SK-N-SH treated with all-trans-retinoic acid at 6 μM for 48 hours (cell line): Measurements from ENCODE around the gene SH3TC2.

Experiments
- ARNTL ChIP-seq: fragments of 450-650 bp; formaldehyde crosslinking; IDR thresholded peaks from 2 replicates; pipeline ENCODE4 v1.5.0; 2020; ENCODE audit warnings: low read depth, mild to moderate bottlenecking, moderate library complexity, borderline replicate concordance
- BACH2 ChIP-seq: fragments of 250-450 bp; sonication (Bioruptor Pico); IDR thresholded peaks from 2 replicates; pipeline ENCODE4 v1.9.0; 2021; ENCODE audit warnings: mild to moderate bottlenecking, borderline replicate concordance
- ESRRG ChIP-seq: fragments of 250-450 bp; sonication (Bioruptor Pico); IDR thresholded peaks from 2 replicates; pipeline ENCODE4 v1.6.1; 2021; ENCODE audit warnings: mild to moderate bottlenecking
- PATZ1 ChIP-seq: fragments of 250-450 bp; sonication (Bioruptor Pico); IDR thresholded peaks from 2 replicates; pipeline ENCODE4 v1.8.0; 2020; ENCODE audit warnings: mild to moderate bottlenecking, moderate library complexity, borderline replicate concordance
- RARB ChIP-seq: fragments of 250-450 bp; sonication (Bioruptor Pico); IDR thresholded peaks from 2 replicates; pipeline ENCODE4 v1.8.0; 2021; ENCODE audit warnings: mild to moderate bottlenecking, moderate library complexity
- ZFP3 ChIP-seq: fragments of 250-450 bp; sonication (Bioruptor Pico); IDR thresholded peaks from 2 replicates; pipeline ENCODE4 v1.5.0; 2020; ENCODE audit warnings: mild to moderate bottlenecking, moderate library complexity
- ZFP30 ChIP-seq: fragments of 450-650 bp; formaldehyde crosslinking; IDR thresholded peaks from 2 replicates; pipeline ENCODE4 v1.5.0; 2022; ENCODE audit warnings: mild to moderate bottlenecking, moderate library complexity
- ZNF565 ChIP-seq: fragments of 450-650 bp; formaldehyde crosslinking; conservative IDR thresholded peaks from 2 replicates; pipeline ENCODE4 v1.5.0; 2020; ENCODE audit warnings: low read depth, mild to moderate bottlenecking, moderate library complexity
- TF ChIP-seq, protein P1 (sequence below): fragments of 250-450 bp; sonication (Bioruptor Pico); IDR thresholded peaks from 2 replicates; pipeline ENCODE4 v1.5.1; 2021; ENCODE audit warnings: mild to moderate bottlenecking, moderate library complexity

- TF ChIP-seq ESRRG (CRISPR knock-in tag), result no peak
- no peak for TF ChIP-seq ZFP3
- no peak for TF ChIP-seq PATZ1 (CRISPR knock-in tag)
- TF ChIP-seq ZNF565 (CRISPR knock-in tag), result no peak
- TF ChIP-seq BACH2 (CRISPR knock-in tag), result no peak
- TF ChIP-seq ZFP30, result no peak
- no peak for TF ChIP-seq ARNTL (CRISPR knock-in tag)
- no peak for TF ChIP-seq RARB (CRISPR knock-in tag)
- TF ChIP-seq, protein P1, sequence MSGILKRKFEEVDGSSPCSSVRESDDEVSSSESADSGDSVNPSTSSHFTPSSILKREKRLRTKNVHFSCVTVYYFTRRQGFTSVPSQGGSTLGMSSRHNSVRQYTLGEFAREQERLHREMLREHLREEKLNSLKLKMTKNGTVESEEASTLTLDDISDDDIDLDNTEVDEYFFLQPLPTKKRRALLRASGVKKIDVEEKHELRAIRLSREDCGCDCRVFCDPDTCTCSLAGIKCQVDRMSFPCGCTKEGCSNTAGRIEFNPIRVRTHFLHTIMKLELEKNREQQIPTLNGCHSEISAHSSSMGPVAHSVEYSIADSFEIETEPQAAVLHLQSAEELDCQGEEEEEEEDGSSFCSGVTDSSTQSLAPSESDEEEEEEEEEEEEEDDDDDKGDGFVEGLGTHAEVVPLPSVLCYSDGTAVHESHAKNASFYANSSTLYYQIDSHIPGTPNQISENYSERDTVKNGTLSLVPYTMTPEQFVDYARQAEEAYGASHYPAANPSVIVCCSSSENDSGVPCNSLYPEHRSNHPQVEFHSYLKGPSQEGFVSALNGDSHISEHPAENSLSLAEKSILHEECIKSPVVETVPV (CRISPR knock-in tag), result no peak
Measured at GRCh38 chr5:149088686-149089085, 25.8 kb upstream of the SH3TC2 start.
